Measurements from ENCODE around the gene MCOLN1.

The MCOLN1 gene

GRCh38 chr19:7522072-7522922 is at the start of gene MCOLN1:
Gene MCOLN1, plus strand, starts transcription at chr19:7522624. Its CDS starts 127 bp downstream, at chr19:7522751.
- DNase-seq, result peak; percentile 96

- no peak for DNase-seq
Observed at GRCh38 chr19:7475665-7476064, 46.8 kb upstream of the MCOLN1 start.

GRCh38 chr19:7476241-7476640 is 46.2 kb upstream of the MCOLN1 start:
- no peak for DNase-seq

DNA sequence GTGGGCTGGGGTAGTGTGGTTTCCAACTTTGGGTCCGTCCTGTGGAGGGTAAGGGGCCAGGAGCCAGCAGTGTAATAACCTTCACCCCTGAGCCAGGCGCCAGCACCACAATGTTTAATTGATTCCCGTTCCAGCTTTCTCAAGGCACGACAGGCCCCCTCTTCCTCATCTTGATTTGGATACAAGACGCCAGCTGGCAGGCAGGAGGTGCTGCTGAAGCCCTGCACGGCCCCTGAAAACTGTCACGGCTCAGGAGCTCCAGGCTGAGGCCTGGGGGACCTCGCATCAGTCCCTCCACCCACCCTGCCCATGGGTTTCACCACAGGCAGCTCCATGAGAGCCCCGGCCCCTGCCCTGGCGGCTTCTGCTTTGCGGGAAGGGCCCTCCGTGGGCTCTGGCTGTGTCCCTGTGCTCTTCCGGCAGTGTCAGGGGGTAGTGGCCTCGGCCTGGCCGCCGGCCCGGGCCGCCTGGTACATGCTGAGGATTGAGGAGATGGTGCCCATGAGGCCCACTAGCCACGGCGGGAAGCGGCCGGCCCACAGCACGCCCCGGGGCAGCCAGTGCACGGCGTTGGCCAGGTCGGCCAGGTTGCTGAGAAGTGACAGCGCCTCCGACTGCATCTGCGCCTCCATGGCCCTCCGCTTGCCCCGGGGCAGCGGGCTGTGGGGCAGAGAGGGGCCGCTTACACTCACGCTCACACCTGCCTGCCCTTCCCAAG is 45.5 kb upstream of the MCOLN1 start:
- no peak for DNase-seq

DNA sequence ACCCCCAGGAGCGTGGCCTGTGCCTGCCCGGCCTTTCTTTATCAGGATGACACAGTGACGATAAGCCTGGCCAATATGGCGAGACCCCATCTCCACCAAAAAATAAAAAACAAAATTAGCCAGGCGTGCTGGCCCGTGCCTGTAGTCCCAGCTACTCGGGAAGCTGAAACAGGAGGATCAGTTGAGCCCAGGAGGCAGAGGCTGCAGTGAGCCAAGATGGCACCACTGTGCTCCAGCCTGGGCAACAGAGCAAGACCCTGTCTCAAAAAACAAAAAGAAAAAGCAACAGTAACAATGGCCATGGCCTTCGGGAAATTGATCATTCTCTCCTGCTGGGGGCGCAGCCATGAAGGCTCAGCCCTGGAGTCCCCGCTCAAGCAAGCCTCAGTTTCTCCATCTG is 44.7 kb upstream of the MCOLN1 start:
- DNase-seq, result no peak

GRCh38 chr19:7478173-7478842 is 44.1 kb upstream of the MCOLN1 start:
- DNase-seq, result no peak

DNA sequence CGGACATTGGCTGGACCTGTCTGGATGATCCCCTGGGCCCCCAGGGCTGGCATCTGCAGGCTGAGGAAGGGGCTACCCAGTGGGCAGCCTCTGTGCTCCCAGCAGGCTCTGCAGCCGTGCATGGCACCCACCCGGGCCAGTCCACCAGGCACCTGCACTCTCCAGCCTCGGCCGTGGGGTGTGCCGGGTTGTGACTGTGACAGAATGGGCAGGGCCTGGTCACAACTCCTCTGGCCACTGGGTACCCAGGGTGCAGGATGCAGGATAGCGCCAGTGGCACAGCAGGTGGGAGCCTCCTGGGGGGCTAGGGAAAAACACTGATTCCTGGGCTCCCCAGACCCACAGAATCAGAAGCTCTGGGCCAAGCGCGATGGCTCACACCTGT is 43.6 kb upstream of the MCOLN1 start:
- no peak for DNase-seq

GRCh38 chr19:7480222-7480969 is 42.0 kb upstream of the MCOLN1 start:
- no peak for DNase-seq

GRCh38 chr19:7480970-7481255 is 41.5 kb upstream of the MCOLN1 start:
- DNase-seq, result no peak

GRCh38 chr19:7482584-7483439 is 39.6 kb upstream of the MCOLN1 start:
- DNase-seq, result peak; percentile 1

- DNase-seq, result no peak
Observed at GRCh38 chr19:7483720-7484201, 38.7 kb upstream of the MCOLN1 start.

- DNase-seq, result no peak
Observed at GRCh38 chr19:7486923-7487322, 35.5 kb upstream of the MCOLN1 start.

- peak; percentile 92 for DNase-seq
Observed at GRCh38 chr19:7488736-7489353, 33.6 kb upstream of the MCOLN1 start, which contains the start of gene PEX11G. Gene PEX11G, minus strand, starts transcription at chr19:7489035. Its CDS starts 25 bp downstream, at chr19:7489010.

- DNase-seq, result no peak
Observed at GRCh38 chr19:7489609-7490044, 32.8 kb upstream of the MCOLN1 start.

DNA sequence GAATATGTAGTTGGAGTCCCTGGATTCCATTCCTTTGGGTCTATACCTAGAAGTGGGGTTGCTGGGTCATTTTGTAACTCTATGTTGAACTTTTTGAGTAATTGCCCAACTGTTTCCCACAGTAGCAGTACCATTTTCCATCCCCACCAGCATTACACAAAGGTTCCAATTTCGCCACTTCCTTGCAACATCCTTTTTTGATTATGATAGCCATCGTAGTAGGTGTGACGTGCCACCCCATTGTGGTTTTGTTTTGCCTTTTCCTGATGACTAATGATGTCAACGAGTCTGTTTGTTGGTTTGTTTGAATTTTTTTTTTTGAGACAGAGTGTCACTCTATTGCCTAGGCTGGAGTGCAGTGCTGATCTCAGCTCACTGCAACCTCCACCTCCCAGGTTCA is 30.3 kb upstream of the MCOLN1 start:
- no peak for DNase-seq

DNA sequence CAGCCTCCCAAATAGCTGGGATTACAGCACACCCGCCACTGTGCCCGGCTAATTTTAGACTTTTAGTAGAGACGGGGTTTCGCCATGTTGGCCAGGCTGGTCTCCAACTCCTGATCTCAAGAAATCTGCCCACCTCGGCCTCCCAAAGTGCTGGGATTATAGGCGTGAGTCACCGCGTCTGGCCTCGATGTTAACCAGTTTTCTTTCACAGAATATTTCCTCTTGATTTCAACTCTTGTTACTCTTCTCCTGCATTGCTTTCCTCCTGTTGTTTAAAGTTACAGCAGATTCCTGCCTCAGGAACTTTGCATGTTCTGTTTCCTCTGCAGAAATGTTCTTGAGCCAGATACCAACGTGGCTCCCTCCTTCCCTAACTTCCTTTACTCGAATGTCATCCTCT is 29.9 kb upstream of the MCOLN1 start:
- DNase-seq, result no peak

DNA sequence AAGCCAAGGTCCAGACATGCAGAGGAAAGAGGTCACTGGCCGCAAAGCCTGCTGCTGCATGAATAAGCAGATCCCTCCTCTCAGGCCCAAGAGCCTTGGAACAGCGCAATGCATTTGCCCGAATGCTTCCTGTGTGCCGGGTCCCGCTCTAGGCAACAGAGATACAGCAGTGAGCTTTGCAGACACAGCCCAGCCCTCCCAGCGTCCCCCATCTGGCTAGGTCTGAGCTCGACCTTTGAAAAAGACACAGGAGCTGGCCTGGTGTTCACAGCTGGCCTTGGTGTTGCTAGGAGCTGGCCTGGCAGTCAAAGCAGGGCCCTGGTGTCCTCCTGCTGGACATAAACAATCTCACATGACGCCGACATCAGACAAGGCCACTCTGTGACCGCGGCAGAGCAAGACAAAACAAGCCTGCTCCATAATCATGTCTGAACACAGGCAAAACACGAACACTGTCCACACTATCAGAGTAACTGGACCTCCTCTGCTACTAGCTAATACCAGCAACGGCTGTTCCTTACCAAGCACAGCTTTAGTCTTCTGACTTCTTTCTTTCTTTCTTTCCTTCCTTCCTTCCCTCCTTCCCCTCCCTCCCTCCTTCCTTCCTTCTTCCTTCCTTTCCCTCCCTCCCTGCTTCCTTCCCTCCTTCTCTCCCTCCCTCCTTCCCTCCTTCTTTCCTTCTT is 27.9 kb upstream of the MCOLN1 start:
- DNase-seq, result no peak

- DNase-seq, result no peak
Observed at GRCh38 chr19:7497292-7497691, 25.1 kb upstream of the MCOLN1 start.

DNA sequence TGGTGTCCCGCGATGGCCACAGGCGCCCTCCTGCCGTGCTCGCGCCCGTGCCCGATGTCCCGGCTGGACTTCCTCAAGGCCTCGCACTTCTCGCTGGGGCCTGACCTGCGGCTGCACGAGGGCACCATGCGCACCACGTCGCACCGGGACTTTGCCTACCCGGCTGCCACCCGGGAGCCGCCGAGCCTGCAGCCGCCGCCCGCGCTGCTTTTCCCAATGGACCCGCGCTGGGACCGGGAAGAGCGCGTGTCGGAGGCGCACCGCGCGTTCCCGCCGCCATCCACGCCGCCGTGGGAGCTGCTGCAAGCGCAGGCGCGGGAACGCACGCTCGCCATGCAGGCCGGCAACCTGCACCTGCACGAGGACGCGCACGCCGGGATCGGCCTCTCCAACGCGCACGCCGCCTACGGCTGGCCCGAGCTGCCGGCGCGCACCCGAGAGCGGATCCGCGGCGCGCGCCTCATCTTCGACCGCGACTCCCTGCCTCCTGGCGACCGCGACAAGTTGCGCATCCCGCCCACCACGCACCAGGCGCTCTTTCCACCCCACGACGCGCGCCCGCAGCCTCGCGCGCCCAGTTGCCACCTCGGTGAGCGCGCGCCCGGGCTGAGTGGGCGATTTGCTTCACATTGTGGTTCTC is 21.5 kb upstream of the MCOLN1 start:
- peak; percentile 85 for DNase-seq

GRCh38 chr19:7502552-7502951 is 19.9 kb upstream of the MCOLN1 start:
- no peak for DNase-seq

Measured in NCI-H774 (cell line).